GM23338 (cell line): ENCODE measurements around the gene PIK3R5.

Experiments
- CREB1 ChIP-seq: fragments of 250-450 bp; sonication (Bioruptor Pico); IDR thresholded peaks from 2 replicates; pipeline ENCODE4 v1.5.0; 2020; ENCODE audit warnings: low read depth, mild to moderate bottlenecking, moderate library complexity
- EZH2 ChIP-seq: fragments of 200-600 bp; sonication (generic); IDR thresholded peaks from one replicate; pipeline ENCODE4 v1.8.0; 2017; ENCODE audit warnings: antibody characterized with exemption, mild to moderate bottlenecking, low read depth; ENCODE audit not compliant: unreplicated experiment
- JUNB ChIP-seq: IDR thresholded peaks from one replicate; pipeline ENCODE4 v1.6.1; 2016; ENCODE audit warnings: antibody characterized with exemption; ENCODE audit not compliant: unreplicated experiment
- POLR2AphosphoS5 ChIP-seq: IDR thresholded peaks from 2 replicates; pipeline ENCODE4 v1.6.1; 2016; ENCODE audit warnings: antibody characterized with exemption, low read depth
- STAT1 ChIP-seq: IDR thresholded peaks from one replicate; pipeline ENCODE4 v1.6.1; 2016; ENCODE audit warnings: antibody characterized with exemption; ENCODE audit not compliant: unreplicated experiment
- ZNF331 ChIP-seq: fragments of 250-450 bp; sonication (Bioruptor Pico); IDR thresholded peaks from 2 replicates; pipeline ENCODE4 v1.5.0; 2020; ENCODE audit warnings: low read depth, mild to moderate bottlenecking, moderate library complexity
- TF ChIP-seq, protein P1 (sequence below), 2 experiments: fragments of 200-600 bp in 1 of 2; sonication (generic) in 1 of 2; conservative IDR thresholded peaks; 2 replicates each; pipeline versions ENCODE4 v1.5.1 to v1.6.1; 2016 to 2017; ENCODE audit warnings: antibody characterized with exemption in 2 of 2, low read depth in 2 of 2, mild to moderate bottlenecking in 2 of 2, moderate library complexity in 1 of 2
- TF ChIP-seq, protein P2 (sequence below): IDR thresholded peaks from one replicate; pipeline ENCODE4 v1.6.1; 2018; ENCODE audit warnings: antibody characterized with exemption; ENCODE audit not compliant: unreplicated experiment

DNA sequence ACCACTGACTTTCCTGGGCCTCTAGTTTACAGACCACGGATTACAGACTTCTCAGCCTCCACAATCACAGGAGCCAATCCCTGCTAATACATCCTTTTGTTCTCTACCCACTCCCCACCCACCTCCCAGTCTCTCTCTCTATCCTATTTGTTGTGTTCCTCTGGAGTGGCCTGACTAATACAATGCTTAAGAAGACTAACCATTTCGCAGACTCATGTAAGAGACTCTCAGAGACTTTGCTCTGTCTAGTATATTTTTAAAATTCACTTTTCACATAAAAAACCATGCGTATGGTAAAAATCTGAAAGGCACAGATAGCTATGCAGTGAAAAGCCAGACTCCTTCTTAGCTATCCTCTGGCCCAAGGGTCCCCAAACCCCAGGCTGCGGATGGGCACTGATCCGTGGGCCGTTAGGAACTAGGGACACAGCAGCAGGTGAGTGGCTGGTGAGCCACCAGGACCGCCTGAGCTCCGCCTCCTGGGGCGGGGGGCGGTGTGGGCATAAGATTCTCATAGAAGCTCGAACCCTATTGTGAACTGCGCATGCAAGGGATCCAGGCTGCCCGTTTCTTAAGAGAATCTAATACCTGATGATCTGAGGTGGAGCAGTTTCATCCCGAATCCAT is 105.6 kb downstream of the PIK3R5 start:
- TF ChIP-seq EZH2 (no peak), POLR2AphosphoS5 (no peak), ZNF331 (CRISPR knock-in tag) (no peak), CREB1 (CRISPR knock-in tag) (no peak), STAT1 (no peak), JUNB (no peak)
- TF ChIP-seq, protein P1, sequence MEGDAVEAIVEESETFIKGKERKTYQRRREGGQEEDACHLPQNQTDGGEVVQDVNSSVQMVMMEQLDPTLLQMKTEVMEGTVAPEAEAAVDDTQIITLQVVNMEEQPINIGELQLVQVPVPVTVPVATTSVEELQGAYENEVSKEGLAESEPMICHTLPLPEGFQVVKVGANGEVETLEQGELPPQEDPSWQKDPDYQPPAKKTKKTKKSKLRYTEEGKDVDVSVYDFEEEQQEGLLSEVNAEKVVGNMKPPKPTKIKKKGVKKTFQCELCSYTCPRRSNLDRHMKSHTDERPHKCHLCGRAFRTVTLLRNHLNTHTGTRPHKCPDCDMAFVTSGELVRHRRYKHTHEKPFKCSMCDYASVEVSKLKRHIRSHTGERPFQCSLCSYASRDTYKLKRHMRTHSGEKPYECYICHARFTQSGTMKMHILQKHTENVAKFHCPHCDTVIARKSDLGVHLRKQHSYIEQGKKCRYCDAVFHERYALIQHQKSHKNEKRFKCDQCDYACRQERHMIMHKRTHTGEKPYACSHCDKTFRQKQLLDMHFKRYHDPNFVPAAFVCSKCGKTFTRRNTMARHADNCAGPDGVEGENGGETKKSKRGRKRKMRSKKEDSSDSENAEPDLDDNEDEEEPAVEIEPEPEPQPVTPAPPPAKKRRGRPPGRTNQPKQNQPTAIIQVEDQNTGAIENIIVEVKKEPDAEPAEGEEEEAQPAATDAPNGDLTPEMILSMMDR (conservative IDR thresholded peaks at IDR 0.05; ENCODE audit: low read depth in 2 of 2) = no peak
- TF ChIP-seq, protein P2, sequence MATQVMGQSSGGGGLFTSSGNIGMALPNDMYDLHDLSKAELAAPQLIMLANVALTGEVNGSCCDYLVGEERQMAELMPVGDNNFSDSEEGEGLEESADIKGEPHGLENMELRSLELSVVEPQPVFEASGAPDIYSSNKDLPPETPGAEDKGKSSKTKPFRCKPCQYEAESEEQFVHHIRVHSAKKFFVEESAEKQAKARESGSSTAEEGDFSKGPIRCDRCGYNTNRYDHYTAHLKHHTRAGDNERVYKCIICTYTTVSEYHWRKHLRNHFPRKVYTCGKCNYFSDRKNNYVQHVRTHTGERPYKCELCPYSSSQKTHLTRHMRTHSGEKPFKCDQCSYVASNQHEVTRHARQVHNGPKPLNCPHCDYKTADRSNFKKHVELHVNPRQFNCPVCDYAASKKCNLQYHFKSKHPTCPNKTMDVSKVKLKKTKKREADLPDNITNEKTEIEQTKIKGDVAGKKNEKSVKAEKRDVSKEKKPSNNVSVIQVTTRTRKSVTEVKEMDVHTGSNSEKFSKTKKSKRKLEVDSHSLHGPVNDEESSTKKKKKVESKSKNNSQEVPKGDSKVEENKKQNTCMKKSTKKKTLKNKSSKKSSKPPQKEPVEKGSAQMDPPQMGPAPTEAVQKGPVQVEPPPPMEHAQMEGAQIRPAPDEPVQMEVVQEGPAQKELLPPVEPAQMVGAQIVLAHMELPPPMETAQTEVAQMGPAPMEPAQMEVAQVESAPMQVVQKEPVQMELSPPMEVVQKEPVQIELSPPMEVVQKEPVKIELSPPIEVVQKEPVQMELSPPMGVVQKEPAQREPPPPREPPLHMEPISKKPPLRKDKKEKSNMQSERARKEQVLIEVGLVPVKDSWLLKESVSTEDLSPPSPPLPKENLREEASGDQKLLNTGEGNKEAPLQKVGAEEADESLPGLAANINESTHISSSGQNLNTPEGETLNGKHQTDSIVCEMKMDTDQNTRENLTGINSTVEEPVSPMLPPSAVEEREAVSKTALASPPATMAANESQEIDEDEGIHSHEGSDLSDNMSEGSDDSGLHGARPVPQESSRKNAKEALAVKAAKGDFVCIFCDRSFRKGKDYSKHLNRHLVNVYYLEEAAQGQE = no peak
